RWPE1 (cell line): ENCODE results near the gene DUSP22.

ENCODE experiments used
- CTCF ChIA-PET: fragments of 350-600 bp; sonication (Branson Sonifier 250); formaldehyde crosslinking; extraction: SDS; loops from one replicate; lab custom pipeline; 2021; lab: Yijun Ruan, JAX
- POLR2A ChIA-PET: fragments of 400-600 bp; formaldehyde crosslinking; extraction: SDS; loops from one replicate; lab custom pipeline; 2020; ENCODE audit warnings: antibody characterized with exemption; ENCODE audit not compliant: low non-redundant PET; lab: Yijun Ruan, JAX
- DNase-seq: peaks from one replicate; pipeline ENCODE4 v3.0.0; 2012; ENCODE audit warnings: low spot score
- H3K27ac ChIP-seq: fragments of 450-650 bp; 2 replicates; pipeline ENCODE4 v1.5.1; 2017
- CTCF ChIP-seq: fragments of 450-650 bp; conservative IDR thresholded peaks from 2 replicates; pipeline ENCODE4 v1.5.1; 2017; ENCODE audit warnings: low read depth, mild to moderate bottlenecking

DUSP22 gene

DNA sequence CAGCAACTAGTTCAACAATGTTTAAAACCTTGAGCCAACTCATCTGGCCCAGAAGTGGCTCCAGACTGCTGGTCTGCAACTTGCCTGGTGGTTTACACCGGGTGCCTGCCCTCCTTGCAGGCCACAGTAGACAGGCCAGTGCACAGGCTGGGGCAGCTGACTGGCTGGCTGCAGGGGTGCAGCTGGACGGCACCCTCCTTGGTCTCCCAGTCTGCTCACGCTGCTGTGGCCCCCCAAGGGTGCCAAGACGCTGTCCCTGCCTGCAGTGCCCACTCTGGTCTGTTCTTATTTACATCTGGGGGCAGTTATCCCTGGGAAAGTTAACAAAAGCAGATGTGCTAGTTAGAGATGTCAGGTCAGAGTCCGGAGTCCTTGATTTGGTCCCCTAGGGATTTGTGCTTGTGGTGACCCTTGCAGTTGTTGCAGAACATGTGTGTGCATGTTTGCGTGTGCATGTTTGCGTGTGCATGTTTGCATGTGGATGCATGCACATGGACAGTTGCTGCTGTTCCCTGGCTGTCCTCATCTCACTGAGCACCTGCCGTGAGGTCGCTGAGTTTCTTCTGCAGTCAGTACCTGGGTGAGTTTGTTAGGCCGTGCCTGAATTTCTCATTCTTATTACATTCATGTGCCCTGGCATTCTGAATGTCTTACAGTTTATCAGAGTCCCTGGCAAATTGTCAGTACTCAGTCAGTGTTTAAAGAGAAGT lies 51.1 kb downstream of the DUSP22 start:
- DNase-seq: no peak
- ChIA-PET POLR2A (no interaction called here), CTCF (no interaction called here)
- H3K27ac ChIP-seq: no peak overlapping the region
- TF ChIP-seq CTCF: no peak

DNA sequence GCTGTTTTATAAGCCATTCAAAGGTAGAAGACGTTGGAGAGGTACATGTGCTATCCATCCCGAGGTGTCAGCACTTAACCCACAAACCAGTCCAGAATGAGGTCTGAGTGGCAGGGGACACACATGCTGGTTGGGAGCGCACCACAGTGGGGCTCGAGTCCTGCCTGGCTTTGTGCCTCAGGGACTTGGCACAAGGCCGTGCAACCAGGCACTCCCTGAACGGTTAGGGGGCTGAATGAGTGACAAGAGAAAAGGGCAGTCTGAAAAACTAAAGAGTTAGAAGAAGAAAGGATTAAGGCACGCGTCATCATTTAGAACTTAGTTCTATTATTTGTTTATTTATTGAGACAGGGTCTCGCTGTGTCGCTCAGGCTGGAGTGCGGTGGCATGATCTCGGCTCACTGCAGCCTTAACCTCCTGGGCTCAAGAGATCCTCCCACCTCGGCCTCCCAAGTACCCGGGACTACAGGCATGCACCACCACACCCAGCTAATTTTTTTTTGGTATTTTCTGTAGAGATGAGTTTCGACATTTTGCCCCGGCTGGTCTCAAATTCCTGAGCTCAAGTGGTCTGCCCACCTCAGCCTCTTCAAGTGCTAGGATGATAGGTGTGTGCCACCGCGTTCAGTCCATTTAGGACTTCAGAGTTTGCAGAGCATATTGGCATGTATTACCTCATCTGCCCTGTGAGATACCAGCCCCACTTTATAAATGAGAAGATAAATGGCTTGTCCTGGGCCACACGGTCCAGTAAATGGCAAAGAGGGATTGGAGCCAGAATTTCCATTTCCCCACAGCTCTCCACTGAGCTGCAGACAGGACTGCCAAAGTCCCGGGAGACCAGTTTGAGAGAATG lies 51.9 kb downstream of the DUSP22 start:
- POLR2A ChIA-PET: no interaction called here
- no peak for DNase-seq
- H3K27ac ChIP-seq: no peak overlapping the region
- CTCF ChIA-PET: interaction anchor here (0.7 kb wide), 2 partner anchors 271 to 819 kb away, joined by 3 read pairs; no protein-coding TSS in a partner anchor
- no peak for TF ChIP-seq CTCF

DNA sequence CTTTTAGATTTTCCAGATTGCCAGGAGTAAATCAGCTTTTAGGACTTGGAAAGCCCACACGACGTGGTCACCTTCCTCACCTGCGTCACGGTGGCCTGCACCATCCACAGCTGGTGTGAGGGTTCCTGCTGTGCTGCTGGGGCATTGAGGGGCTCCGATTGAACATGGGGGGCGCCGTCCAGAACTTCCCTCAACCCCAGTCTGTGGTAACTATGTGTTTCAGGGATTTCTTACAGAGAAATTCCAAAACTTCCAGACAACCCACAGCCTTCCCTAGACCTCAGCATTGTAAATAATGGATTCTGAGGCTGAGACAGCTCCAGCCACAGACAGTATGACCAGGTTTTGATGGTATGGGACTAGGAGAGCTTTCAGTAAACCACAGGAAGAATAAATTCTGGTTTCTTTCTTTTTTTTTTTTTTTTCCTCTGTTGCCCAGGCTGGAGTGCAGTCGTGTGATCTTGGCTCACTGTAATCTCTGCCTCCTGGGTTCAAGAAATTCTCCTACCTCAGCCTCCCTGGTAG lies 52.6 kb downstream of the DUSP22 start:
- ChIA-PET POLR2A (no interaction called here), CTCF (interaction anchor here (0.7 kb wide), 2 partner anchors 271 to 818 kb away, joined by 3 read pairs; no protein-coding TSS in a partner anchor)
- H3K27ac ChIP-seq: no peak overlapping the region
- no peak for TF ChIP-seq CTCF
- no peak for DNase-seq

DNA sequence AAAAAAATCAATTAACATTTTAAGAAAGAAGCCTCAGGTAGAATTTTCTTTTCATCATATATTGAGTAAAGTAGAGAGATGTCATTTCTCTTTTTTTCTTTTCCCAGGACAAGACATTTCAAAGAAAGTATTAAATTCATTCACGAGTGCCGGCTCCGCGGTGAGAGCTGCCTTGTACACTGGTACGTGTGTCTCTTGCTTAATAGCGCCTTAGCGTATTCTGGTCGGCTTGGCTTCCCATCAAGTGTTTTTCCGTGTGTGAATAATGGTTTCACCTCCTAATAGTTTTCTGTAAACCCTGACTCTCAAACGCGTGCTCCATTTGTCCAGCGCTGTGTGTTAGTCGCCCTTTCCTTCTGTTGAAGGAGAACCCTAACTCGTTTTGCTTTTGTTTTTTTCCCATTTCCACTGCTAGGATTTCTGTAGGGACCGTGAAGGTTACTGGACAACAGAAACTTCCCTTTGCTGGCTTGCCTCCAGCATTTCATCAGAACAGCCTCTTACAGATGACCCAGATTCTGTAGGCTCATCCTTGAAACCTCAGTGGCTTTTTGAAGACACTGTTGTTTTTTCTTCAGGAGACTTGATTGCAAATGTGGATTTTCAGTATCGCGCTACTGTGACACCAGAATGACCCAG lies 53.6 kb downstream of the DUSP22 start:
- POLR2A ChIA-PET: no interaction called here
- CTCF ChIA-PET: no interaction called here
- no peak overlapping the region for H3K27ac ChIP-seq
- no peak for TF ChIP-seq CTCF
- no peak for DNase-seq

- ChIA-PET CTCF (no interaction called here), POLR2A (no interaction called here)
- TF ChIP-seq CTCF: no peak
- no peak overlapping the region for H3K27ac ChIP-seq
- no peak for DNase-seq
Observed at GRCh38 chr6:346386-347030, 54.2 kb downstream of the DUSP22 start.
